GM21423 (cell line): ENCODE data around the gene SLC37A1.

Source experiments
- ATAC-seq: cut with Tn5 transposase; IDR thresholded peaks from one replicate; pipeline ENCODE4 v1.9.1; 2021; ENCODE audit warnings: mild to moderate bottlenecking, moderate library complexity; ENCODE audit not compliant: unreplicated experiment

Gene SLC37A1

DNA sequence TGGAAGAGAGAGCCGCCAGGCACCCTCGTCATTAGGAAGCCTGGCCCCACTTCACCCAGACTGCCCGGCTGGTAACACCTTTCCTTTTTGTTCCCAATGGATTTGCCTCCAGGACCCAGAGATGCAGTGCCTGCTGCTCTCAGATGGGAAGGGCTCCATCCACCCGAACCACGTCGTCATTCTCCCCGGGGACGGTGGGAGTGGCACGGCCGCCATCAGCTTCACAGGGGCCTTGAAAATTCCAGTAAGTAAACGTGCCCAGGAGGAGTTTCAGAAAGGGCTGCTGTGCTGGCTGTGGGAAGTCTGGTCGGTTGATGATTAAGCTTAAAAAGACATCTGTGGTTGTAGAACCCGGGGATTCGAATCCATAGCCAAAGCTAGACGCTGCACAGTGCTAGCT lies 45.2 kb downstream of the SLC37A1 start:
- no peak for ATAC-seq

DNA sequence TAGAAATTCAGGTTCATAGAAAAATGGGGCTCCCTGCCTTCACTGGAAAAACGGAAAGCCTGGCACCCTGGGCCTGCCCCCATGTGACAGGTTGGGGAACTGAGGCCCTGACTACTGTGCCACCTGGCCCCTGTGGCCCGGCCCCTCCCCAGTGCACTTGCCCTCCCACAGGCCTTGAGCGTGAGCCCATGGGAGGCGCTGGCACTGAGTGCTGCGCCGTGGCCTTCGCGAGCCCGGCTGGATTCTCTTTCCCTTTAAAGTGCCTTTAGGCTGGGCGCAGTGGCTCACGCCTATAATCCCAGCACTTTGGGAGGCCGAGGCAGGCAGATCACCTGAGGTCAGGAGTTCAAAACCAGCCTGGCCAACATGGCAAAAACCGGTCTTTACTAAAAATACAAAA lies 45.7 kb downstream of the SLC37A1 start:
- no peak for ATAC-seq

DNA sequence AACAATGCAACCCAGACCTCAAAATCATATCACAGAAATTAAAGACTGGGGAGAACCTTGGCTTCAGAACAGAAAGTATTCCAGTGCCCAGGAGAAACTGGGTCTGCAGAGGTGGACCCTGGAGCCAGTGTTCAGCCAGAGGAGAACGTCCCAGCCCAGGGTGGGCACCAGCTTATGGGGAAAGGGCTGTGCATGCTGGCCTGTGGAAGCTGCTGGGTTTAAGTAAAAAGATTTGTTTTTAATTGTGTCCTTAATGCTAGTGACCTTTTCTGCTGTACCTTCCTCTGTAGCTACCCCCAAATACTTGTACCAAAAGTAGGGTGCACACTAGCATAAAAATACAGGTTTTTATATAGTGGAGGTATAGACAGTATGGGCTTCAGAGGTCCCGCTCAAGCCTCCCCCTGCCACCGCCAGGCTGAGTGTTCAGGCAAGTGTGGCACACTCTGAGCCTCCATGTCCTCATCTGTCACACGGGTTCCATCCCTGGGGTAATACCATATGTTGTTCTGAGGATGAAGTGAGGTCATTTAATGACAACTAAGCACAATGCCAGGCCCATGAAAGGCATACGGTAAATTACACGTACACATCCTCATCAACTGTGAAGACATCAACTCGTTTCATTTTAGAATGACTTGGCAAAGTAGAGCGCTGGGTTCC lies 47.0 kb downstream of the SLC37A1 start:
- ATAC-seq = no peak

DNA sequence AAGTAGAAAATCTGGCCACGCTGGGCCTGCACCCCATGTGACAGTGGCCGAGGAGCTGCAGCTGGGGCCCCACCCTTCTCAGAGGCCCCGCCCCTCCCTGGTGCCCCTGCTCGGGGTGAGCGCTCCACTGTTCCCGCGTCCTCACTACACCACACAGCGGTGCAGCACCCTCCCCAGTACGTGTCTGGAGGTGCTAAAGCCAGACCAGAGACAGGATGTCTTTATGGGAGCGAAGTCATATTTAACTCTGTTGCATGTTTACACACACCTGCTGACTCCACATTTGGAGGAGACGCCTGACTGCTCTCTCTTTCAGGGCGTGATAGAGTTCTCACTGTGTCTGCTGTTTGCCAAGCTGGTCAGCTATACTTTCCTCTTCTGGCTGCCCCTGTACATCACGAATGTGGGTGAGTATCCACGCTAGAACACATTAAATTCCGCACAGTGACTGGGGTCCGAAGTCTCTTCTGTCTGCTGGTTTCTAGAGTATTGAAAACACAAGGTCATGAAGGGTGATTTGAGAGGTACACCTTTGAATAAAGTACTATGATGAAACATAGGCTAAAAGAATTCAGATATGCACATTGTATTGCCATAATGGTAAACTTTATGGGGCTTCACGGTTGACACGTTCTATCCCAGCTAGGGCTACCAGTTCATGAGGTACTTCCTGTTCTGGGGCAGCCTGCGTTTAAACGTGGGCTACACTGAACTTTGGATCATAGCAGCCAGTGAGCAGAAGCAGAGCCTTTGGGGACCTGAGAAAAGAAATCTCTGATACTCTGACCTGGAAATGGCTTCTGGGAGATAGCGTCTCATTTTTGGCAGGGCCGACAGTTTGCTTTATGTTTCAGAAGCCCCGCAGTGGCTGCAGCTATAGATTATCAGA lies 48.4 kb downstream of the SLC37A1 start:
- ATAC-seq = peak; percentile 49

DNA sequence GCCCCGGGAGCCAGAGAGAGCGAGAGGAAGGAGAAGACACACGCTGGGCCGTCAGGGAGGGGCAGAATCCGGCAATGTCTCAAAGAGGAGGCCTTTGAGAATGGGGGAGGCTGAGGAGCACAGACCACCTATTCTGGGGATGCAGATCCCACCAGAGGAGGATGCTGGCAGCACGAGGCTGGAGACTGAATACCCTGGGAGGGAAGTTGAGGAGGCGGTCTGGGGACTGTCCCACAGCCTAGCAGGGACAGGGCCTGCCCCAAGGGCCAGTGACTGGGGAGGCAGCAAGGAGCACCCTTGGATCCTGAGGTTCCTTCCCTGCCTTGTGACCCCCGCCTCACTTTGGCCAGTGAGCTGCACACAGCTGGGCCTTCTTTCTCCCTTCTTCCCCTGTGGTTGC lies 49.2 kb downstream of the SLC37A1 start:
- ATAC-seq = no peak

DNA sequence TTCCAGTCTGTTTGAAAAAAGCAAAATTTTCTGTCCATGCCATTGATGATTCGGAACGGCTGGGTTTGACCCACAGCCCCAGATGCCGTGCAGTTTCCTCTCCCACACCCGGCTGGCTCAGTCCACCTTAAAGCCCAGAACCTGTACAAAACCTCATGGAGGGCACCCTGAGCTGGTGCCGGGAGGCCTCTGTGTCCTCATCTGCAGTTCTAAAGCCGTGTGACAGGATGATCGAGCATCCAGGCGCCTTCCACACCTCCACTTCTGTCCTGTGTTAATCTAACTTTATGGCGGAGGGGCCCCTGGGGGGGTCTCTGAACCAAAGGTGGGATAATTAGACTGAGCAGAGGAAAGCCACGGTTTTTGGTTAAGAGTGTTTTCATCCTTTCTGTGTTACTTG lies 49.6 kb downstream of the SLC37A1 start:
- no peak for ATAC-seq

DNA sequence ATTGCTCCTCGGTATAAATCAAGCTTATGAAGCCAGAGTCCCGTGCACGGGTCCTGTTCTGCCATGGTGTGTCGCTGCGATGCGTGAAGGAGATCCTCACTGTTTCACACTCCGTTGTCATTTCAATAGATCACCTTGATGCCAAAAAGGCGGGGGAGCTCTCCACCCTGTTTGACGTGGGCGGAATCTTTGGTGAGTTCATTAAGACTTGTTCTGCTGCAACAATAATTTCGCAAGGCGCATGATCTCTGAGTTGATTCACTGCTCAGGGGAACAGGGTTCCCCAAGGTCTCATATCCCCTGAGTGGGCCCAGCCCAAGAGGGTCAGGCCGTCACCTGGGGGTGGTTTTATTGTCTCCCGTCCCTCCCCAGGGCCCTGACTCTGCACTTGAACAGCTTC lies 50.0 kb downstream of the SLC37A1 start:
- ATAC-seq = no peak

DNA sequence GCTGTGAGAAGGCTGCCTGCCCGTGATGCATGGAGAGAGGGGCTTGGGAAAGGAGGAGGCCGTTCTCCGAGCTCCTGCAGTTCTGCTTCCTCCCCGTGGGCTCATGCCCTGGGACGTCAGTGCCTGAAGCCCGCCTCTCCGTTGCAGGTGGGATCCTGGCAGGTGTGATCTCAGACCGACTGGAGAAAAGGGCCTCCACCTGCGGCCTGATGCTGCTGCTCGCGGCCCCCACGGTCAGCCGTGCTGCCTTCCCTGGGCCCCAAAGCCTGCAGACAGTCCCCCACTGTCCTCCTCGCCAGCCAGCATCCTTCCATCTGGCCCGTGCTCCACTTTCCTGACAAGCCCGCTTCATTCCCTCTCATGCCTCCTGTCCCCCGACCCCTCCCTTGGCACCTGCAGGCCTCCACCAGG lies 50.9 kb downstream of the SLC37A1 start:
- no peak for ATAC-seq

DNA sequence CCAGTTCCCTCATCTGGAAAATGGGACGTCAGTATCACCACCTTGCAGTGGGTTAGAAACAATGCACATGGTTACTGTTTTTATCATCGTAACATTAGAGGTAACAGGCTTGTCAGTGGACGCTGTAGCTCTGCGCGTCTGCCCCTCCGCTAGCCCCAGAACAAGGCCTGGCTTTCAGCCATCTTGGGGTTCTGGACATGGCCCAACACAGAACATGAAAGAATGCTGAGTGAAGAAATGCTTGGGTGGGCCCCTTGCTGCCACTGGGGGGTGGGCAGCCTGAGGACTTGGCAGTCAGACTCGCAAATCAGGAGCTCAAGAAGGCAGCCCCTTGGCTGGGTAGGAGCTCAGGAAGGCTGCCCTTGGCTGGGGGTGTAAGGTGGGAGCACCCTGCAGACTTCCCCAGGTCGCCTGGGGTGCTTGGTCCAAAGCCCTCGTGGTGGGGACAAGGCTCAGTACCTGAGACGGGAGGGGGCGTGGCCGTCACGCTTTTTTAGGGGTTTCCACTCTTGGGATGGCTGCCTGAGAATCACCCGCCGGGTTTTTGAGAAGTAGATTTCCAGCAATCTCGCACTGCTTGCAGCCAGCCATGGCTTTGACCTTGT lies 51.7 kb downstream of the SLC37A1 start:
- no peak for ATAC-seq

DNA sequence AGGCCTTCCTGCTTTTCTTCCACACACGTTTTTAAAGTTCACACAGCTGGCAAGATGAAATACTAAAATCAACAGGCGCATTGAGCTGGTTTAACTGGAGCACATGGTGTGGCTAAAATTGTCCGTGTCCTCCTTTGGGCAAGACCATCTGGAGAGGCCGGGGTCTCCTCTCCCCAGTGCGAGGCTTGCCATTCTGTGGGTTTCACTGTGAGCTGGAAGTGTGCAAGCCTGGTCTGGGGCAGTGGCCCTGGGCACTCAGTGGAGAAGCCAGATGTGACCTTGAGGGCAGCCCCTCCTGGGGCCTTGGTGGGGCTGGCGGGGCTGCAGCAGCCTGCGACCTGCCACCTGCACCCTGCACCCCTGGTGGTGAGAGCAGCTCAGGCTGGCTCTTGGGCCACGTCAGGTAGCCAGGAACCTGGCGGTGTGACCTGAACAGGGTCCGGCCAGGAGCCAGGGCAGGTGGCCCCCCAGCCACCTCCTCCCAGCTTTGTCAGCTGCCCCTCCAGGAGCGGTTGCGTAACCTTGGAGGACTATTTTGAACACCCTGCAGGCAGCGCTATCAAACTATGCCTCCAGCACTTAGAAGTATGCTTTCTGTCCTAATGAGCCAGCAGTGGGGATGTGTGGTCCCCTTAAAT lies 52.4 kb downstream of the SLC37A1 start:
- no peak for ATAC-seq

DNA sequence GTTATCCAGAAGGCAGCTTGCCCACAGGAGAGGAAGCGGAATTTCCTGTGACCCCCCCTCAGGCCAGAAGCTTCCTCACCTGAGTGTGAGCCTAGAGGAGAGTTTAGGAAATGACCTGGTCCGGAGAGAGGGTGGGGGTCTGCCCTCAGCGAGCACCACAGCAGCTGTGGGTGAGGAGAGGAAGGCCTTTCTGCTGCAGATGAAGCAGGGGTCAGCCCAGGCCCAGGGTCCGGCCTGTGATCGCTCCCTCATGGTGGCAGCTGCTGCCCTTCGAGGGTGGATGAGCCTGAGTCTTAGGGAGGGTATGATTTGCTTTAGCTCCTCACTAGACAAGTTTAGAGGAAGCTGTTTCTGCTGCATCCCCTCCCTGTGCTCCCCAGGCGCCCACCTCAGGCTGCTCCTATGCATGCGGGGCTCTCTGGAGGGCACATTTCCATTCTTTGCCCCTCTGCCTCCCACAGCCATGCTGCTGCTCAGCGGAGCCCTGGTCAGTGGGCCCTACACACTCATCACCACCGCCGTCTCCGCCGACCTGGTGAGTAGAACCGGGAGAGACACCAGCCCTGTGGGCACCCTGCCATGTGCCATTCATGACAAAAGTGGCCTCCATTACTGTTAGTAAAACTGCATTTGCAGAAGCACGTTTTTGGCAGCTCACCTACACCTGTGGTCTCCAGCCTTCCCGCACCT lies 53.0 kb downstream of the SLC37A1 start:
- no peak for ATAC-seq

DNA sequence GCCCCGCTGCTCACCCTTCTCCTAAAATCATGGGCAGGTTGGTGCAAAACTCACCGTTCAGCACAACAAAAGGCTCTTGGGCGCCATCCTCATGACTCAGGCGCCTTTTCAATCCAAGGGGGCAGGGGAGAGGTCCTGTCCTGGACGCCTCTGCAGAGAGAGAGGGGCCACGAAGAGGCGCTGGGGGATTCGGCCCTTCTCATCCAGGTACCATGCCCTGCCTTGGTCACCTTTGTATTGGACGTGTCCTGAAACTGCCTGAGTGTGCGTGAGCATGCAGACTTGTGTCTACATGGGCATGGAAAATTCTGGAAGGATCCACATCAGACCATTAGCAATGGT lies 53.5 kb downstream of the SLC37A1 start:
- no peak for ATAC-seq

DNA sequence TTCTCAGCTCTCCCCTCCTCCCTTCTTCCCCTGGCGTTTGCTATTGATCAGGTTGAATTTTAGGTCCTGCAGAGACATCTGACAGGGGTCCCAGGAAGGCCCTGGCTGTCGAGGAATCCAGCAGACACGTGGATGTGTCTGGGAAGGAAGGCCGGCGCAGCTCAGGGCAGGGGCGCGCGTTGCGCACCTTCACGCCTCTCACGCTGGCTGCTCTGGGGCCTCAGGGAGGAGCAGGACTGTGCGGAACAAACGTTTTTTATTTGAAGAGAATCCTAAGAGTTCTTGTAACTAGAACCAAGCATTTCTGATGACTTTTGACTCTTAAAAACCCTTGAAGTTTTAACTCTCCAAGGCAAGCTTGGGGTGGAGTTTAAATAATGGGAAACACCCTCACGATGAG lies 54.2 kb downstream of the SLC37A1 start:
- no peak for ATAC-seq

DNA sequence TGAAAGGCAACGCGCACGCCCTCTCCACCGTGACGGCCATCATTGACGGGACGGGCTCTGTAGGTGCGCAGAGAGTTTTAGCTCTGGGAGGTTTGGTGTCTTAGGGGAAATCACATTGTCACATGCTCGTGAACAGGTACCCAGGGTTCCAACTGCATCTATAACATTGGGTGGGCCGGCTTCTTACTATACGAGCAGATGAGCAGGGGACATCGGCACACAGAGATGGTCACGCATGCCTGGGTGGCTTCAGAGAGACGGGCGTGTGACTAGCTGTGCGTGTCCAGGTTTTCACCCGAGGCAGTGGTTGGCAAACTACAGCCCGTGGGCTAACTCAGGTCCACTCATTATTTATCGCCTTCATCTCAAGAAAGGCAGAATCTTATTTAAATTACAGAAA lies 54.7 kb downstream of the SLC37A1 start:
- no peak for ATAC-seq

DNA sequence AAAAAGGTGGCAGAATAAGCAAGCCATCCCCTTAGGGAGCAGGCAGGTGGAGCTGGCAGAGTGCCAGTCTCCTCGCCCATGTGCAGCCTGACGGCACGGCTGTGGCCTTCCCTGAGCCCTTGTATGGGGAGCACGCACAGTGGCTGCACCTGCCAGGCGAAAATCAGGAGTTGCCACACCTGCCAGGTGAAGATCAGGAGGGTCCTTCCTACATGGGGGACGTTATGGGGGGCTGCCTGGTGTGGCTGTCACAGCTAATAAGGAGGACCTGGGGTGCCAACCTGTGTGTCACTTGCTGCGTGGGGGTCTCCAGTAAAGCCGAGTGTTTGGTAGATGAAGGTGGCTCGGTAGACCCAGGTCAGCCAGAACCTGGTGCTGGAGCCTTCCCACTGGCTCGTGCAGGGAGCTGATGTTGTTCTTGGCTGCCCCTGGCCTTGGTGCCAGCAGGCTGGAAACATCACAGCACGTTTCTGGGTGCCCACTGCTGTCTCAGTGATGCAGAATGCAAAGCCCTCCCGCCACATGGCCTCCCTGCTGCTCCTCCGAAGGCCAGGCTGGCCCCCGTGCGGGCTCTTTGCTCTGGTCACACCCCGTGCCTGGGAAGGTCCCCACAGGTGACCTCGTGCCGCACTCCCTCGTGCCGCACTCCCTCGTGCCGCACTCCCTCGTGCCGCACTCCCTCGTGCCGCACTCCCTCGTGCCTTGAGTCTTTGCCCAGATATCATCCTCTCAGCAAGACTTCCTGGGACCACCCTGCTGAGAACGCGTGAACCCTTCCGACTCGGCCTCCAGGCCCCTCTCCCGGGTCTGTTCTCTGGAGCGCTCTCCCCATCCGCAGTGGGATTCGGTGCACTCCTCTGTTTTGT lies 55.4 kb downstream of the SLC37A1 start:
- no peak for ATAC-seq

DNA sequence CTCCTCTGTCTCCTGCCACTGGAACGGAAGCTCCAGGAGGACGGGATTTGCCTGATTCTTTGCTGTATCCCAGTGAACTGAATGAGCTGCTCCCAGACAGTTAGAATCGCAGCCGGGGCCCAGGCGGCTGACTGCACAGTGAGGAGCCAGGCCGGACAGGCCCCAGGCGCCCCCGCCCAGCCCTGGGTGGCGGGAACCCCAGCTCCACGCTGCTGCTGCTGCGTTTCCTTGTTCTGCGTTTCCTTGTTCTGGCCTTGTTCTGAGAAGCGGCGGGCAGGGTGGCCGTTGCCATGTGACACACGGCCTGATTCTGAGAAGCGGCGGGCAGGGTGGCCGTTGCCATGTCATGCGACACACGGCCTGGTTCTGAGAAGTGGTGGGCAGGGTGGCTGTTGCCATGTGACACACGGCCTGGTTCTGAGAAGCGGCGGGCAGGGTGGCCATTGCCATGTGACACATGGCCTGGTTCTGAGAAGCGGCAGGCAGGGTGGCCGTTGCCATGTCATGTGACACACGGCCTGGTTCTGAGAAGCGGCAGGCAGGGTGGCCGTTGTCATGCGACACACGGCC lies 56.2 kb downstream of the SLC37A1 start:
- no peak for ATAC-seq

DNA sequence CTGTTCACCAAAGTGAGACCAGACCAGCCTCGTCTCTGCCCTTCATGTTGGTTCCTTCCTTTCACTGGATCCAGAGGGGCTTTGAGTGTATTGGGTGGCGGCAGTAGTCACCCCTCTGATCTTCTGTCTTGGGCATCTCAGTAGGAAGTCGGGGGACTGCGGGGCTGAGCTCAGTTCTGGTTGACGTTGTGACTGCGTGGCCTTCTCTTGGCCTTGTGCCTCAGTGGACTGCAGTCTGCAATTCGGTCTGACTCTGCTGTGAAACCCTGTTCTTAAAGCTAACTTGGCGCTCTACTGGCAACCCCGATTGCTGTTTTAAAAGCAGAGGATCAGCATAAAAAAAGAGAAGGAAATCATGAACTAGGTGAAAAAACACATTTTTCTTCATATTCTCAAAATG lies 56.7 kb downstream of the SLC37A1 start:
- ATAC-seq = no peak

DNA sequence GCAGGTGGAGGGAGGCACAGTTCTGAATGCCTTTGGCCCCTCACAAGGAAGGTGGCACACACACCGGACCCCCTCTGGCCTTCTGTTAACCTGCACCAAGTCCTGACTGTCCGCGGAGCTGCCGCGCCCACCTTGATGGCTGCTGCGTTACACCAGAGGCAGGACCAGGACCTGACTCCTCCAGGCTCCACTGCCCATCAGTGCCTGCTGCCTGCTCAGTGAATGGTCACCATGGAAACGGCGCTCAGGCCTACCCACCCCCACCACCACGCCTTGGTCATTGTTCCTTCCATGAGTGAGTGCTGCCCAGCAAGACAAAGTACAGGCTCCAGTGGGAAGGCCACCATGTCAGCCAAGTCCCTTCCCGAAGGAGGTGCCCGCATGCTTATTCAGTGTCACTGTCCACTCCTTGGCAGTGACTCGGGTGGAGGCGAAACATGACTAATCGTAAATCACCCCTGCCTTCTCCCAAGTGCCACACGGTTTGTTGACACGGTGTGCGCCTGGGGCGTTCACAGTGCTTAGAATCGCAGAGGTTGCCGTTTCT lies 57.3 kb downstream of the SLC37A1 start:
- ATAC-seq = no peak

DNA sequence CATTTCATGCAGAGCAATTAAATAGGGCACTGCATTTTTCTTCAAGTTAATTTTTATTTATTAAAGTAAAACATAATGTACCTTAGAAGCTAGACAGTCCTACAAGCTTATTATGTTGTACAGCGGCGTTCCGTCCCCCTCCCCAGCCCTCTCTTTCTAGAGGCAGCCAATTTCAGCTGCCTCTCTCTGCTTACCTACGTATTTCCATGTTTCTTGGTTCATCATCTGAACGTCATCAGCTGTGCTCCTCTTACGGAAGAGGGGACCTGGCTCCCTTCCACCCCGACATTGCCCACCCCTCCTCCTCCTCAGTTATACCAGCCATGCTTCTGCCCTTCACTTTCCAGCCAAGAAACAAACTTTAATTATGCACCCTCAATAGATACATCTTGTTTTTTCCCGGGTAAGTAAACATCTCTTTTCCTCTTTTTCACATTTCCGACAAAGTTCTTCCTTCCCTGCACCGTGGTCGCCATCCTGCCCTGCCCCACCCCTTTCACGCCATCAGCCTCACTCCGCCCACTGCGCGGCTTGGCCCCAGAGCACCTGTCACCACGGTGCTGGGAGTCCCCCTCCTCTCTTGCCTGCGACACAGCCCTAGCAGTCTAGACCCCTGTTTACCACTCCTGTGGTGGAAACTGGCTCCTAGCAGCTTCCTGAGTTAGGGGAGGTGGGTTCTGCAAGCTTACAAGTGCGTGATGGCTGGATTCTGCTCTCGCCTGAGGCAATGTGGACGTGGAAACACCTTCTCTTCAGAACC lies 57.9 kb downstream of the SLC37A1 start:
- no peak for ATAC-seq
